Peyer's patch (tissue), 4 donors: ENCODE data around the gene FCER1A. TPM values are rescaled to one million over a fixed set of nuclear protein-coding genes. Genes with fewer than 3 reads are reported as not detected.
A peak's percentile ranks its signal among the peaks of the same experiment; 100 is the strongest.

ENCODE experiments used
- DNase-seq, 3 donors: peaks; one replicate each; pipeline ENCODE4 v3.0.0-alpha.2; 2017 to 2019
- H3K27ac ChIP-seq, 4 donors: fragments of 200-600 bp; sonication (generic); one replicate each; pipeline ENCODE4 v1.5.1; 2016 to 2019
- H3K27me3 ChIP-seq, 2 donors: fragments of 200-600 bp; sonication (generic); one replicate each; pipeline ENCODE4 v1.5.1; 2019
- H3K36me3 ChIP-seq, 3 donors: fragments of 200-600 bp; sonication (generic); one replicate each; pipeline ENCODE4 v1.5.1; 2016 to 2019
- H3K4me1 ChIP-seq, 4 donors: fragments of 200-600 bp; sonication (generic); one replicate each; pipeline ENCODE4 v1.5.1; 2016 to 2019
- H3K4me3 ChIP-seq, 4 donors: fragments of 200-600 bp; sonication (generic); 1 replicate in 3 of 4; 2 replicates in 1 of 4; pipeline ENCODE4 v1.5.1; 2016 to 2019; ENCODE audit warnings: mild to moderate bottlenecking in 1 of 4
- H3K9me3 ChIP-seq, 4 donors: fragments of 200-600 bp; sonication (generic); one replicate each; pipeline ENCODE4 v1.5.1; 2016 to 2019; ENCODE audit warnings: mild to moderate bottlenecking in 1 of 4
- POLR2A ChIP-seq, 2 donors: fragments of 450-650 bp; IDR thresholded peaks; one replicate each; pipeline ENCODE4 v1.5.1; 2017; ENCODE audit warnings: antibody characterized with exemption in 2 of 2, mild to moderate bottlenecking in 2 of 2, moderate library complexity in 2 of 2
- total RNA-seq, 4 donors: library from RNA; depleted of rRNA; stranded (reverse); fragments of >200 nt; gene quantifications; one replicate each; pipeline ENCODE4 v1.1.0, GENCODE V29; 2016
- TF ChIP-seq, protein P1 (sequence below), 6 experiments: fragments of 450-650 bp in 4 of 6; fragments of 200-600 bp in 2 of 6; sonication (generic) in 1 of 6; IDR thresholded peaks; one replicate each; pipeline ENCODE4 v1.5.1; 2017 to 2019; ENCODE audit warnings: antibody characterized with exemption in 6 of 6, mild to moderate bottlenecking in 3 of 6, moderate library complexity in 1 of 6

The FCER1A gene
- total RNA-seq, 4 donors from 2014 or later, result 1.5 TPM; not detected in 3

DNA sequence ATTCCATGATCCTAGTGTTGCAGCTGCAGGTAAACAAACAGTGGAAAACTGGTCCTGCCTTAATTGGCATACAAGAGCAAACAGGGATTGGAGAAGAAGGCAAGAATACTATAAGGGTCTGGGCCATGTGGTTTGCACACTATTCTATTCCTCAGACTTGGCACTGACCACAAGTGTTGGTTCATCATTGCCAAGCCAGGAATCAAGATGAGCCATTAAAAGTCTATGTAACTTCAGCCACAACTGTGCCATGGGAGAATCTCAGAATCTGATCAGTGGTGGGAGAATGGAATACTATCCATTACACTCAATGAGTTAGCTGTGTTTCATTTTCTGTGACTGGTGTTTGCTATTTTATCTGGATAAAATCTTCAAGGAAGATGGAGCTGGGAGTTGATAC, 26.2 kb upstream of the FCER1A start:
- no peaks in the 10 kb centered on the region for H3K36me3 ChIP-seq
- H3K9me3 ChIP-seq, result no peaks in the 10 kb centered on the region
- DNase-seq, result no peak
- H3K27ac ChIP-seq, result no peak overlapping the region
- H3K4me3 ChIP-seq, result no peak overlapping the region
- H3K27me3 ChIP-seq, result no peaks in the 10 kb centered on the region
- peaks cover 0 to 9% (median 0%) of the 10 kb centered on the region in 4 donors for H3K4me1 ChIP-seq
- no peak for TF ChIP-seq POLR2A (IDR thresholded peaks at IDR 0.05)
- TF ChIP-seq, protein P1, sequence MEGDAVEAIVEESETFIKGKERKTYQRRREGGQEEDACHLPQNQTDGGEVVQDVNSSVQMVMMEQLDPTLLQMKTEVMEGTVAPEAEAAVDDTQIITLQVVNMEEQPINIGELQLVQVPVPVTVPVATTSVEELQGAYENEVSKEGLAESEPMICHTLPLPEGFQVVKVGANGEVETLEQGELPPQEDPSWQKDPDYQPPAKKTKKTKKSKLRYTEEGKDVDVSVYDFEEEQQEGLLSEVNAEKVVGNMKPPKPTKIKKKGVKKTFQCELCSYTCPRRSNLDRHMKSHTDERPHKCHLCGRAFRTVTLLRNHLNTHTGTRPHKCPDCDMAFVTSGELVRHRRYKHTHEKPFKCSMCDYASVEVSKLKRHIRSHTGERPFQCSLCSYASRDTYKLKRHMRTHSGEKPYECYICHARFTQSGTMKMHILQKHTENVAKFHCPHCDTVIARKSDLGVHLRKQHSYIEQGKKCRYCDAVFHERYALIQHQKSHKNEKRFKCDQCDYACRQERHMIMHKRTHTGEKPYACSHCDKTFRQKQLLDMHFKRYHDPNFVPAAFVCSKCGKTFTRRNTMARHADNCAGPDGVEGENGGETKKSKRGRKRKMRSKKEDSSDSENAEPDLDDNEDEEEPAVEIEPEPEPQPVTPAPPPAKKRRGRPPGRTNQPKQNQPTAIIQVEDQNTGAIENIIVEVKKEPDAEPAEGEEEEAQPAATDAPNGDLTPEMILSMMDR (IDR thresholded peaks at IDR 0.05), result no peak

DNA sequence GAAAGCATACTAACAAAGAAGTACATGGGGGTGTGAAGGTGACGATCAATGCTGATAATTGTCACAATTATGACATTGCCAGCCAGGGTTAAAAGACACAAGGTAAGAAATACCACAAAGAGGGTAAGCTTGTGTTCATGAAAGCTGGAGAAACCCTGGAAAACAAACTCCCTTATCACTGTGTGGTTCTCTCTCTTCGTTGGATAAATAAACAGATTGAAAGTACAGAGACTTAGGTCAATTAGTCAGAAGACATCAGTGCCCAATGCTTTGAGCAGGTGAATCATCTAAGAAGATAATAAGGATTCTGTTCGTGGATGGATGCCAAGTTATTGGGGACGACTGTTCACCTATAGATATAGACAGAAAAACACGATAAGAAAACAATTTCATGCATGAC, 22.4 kb upstream of the FCER1A start:
- Histone ChIP-seq H3K36me3 (no peaks in the 10 kb centered on the region), H3K4me3 (no peak overlapping the region), H3K9me3 (no peaks in the 10 kb centered on the region), H3K4me1 (peaks cover 0 to 13% (median 0%) of the 10 kb centered on the region in 4 donors), H3K27me3 (no peaks in the 10 kb centered on the region), H3K27ac (peak overlapping the region in 1 of 4 donors; percentile 22)
- no peak for TF ChIP-seq POLR2A (IDR thresholded peaks at IDR 0.05)
- TF ChIP-seq, protein P1 (IDR thresholded peaks at IDR 0.05), result no peak
- DNase-seq, result no peak

- no peak for DNase-seq
- no peaks in the 10 kb centered on the region for H3K27me3 ChIP-seq
- H3K36me3 ChIP-seq, result no peaks in the 10 kb centered on the region
- no peak for TF ChIP-seq POLR2A (IDR thresholded peaks at IDR 0.05)
- TF ChIP-seq, protein P1 (IDR thresholded peaks at IDR 0.05), result no peak
- no peak overlapping the region for H3K4me3 ChIP-seq
- peaks cover 0 to 4% (median 0%) of the 10 kb centered on the region in 4 donors for H3K4me1 ChIP-seq
- H3K27ac ChIP-seq, result no peak overlapping the region
- H3K9me3 ChIP-seq, result no peaks in the 10 kb centered on the region
Observed at GRCh38 chr1:159282118-159282517, 20.0 kb upstream of the FCER1A start.

GRCh38 chr1:159289060-159289459, 13.1 kb upstream of the FCER1A start:
- Histone ChIP-seq H3K9me3 (no peaks in the 10 kb centered on the region), H3K4me1 (no peaks in the 10 kb centered on the region), H3K27ac (no peak overlapping the region), H3K36me3 (no peaks in the 10 kb centered on the region), H3K4me3 (no peak overlapping the region), H3K27me3 (no peaks in the 10 kb centered on the region)
- no peak for TF ChIP-seq POLR2A (IDR thresholded peaks at IDR 0.05)
- TF ChIP-seq, protein P1 (IDR thresholded peaks at IDR 0.05), result no peak
- DNase-seq, result no peak

- no peaks in the 10 kb centered on the region for H3K4me1 ChIP-seq
- no peaks in the 10 kb centered on the region for H3K27me3 ChIP-seq
- no peaks in the 10 kb centered on the region for H3K36me3 ChIP-seq
- no peaks in the 10 kb centered on the region for H3K9me3 ChIP-seq
- no peak overlapping the region for H3K27ac ChIP-seq
- H3K4me3 ChIP-seq, result no peak overlapping the region
- TF ChIP-seq POLR2A (IDR thresholded peaks at IDR 0.05), result no peak
- TF ChIP-seq, protein P1 (IDR thresholded peaks at IDR 0.05), result no peak
- no peak for DNase-seq
Observed at GRCh38 chr1:159291424-159291823, 10.7 kb upstream of the FCER1A start.
